Transverse colon (tissue), 4 donors: ENCODE results near the gene VSTM4. TPM values are rescaled to one million over a fixed set of nuclear protein-coding genes. Genes with fewer than 3 reads are reported as not detected.

ENCODE experiments used
- DNase-seq: peaks from one replicate; pipeline ENCODE4 v3.0.0-alpha.2; 2019
- H3K27ac ChIP-seq, 4 donors: fragments of 200-600 bp; sonication (generic); 2 replicates each; pipeline ENCODE4 v1.5.1; 2016 to 2018; ENCODE audit warnings: inconsistent platforms in 4 of 4
- H3K27me3 ChIP-seq: fragments of 200-600 bp; sonication (generic); 2 replicates; pipeline ENCODE4 v1.5.1; 2017; ENCODE audit warnings: inconsistent platforms
- H3K36me3 ChIP-seq, 4 donors: fragments of 200-600 bp; sonication (generic); 2 replicates each; pipeline ENCODE4 v1.5.1; 2017 to 2019; ENCODE audit warnings: inconsistent platforms in 4 of 4
- H3K4me1 ChIP-seq, 4 donors: fragments of 200-600 bp; sonication (generic); 2 replicates each; pipeline ENCODE4 v1.5.1; 2017 to 2020; ENCODE audit warnings: inconsistent platforms in 4 of 4
- H3K4me3 ChIP-seq, 4 donors: fragments of 200-600 bp; sonication (generic); 1 replicate in 1 of 4; 2 replicates in 3 of 4; pipeline versions ENCODE4 v1.5.1 to v1.6.1; 2017 to 2019; ENCODE audit warnings: inconsistent platforms in 4 of 4
- H3K9me3 ChIP-seq, 2 donors: fragments of 200-600 bp; sonication (generic); 2 replicates each; pipeline ENCODE4 v1.5.1; 2017 to 2019; ENCODE audit warnings: inconsistent platforms in 2 of 2
- CTCF ChIP-seq, 5 experiments: fragments of 200-600 bp in 3 of 5; fragments of 450-650 bp in 2 of 5; sonication (generic) in 3 of 5; IDR thresholded peaks; 1 replicate in 2 of 5; 2 replicates in 3 of 5; pipeline ENCODE4 v1.5.1; 2016 to 2017; ENCODE audit warnings: antibody characterized with exemption in 5 of 5, inconsistent platforms in 3 of 5, mild to moderate bottlenecking in 2 of 5, moderate library complexity in 1 of 5
- EP300 ChIP-seq: sonication (generic); formaldehyde crosslinking; IDR thresholded peaks from one replicate; pipeline ENCODE4 v1.6.1; 2017; ENCODE audit warnings: antibody characterized with exemption, low read depth
- POLR2A ChIP-seq: fragments of 450-650 bp; IDR thresholded peaks from one replicate; pipeline ENCODE4 v1.6.1; 2016; ENCODE audit warnings: antibody characterized with exemption, mild to moderate bottlenecking, moderate library complexity
- POLR2AphosphoS5 ChIP-seq, 3 donors: sonication (generic); formaldehyde crosslinking; IDR thresholded peaks; one replicate each; pipeline ENCODE4 v1.6.1; 2016; ENCODE audit warnings: antibody characterized with exemption in 3 of 3
- WGBS, 2 donors: methylation state at CpG; one replicate each; pipeline ENCODE4 v1.1.5; 2018; ENCODE audit warnings: low coverage in 1 of 2; 5-methylcytosine and 5-hydroxymethylcytosine counted together
- in situ Hi-C, 4 donors: fragments of 200-750 bp; cut with MboI; loops; one replicate each; pipeline versions ENCODE4 v1.15.0 to v1.15.1; 2017; ENCODE audit warnings: low sequenced_read_pairs in 3 of 4, low pct_ligation_motif_present in 1 of 4, low pct_unique_long_range_greater_than_20kb in 1 of 4
- intact Hi-C: fragments of 100-400 bp; cut with DNase I; formaldehyde crosslinking; loops from one replicate; pipeline ENCODE4 v1.15.1; 2023; ENCODE audit warnings: low total_unique reads
- total RNA-seq, 4 donors: library from RNA; depleted of rRNA; stranded (reverse); fragments of >200 nt; gene quantifications; one replicate each; pipeline ENCODE4 v1.1.0, GENCODE V29; 2016

The VSTM4 gene
- total RNA-seq, 4 donors from 2014 or later, result 2.2 to 6.0 (median 3.9) TPM

GRCh38 chr10:49131507-49132361 is 16.4 kb upstream of the VSTM4 start:
- no peak for DNase-seq
- no peaks in the 10 kb centered on the region for H3K27me3 ChIP-seq
- in situ Hi-C loops (no loop called here), intact Hi-C loops (no loop called here)
- H3K27ac ChIP-seq, result no peak overlapping the region
- TF ChIP-seq POLR2AphosphoS5 (IDR thresholded peaks at IDR 0.05) (no peak), CTCF (IDR thresholded peaks at IDR 0.05) (no peak), POLR2A (no peak), EP300 (no peak)
- WGBS, 2 donors, result 77% methylated on average over 19 of the region's 37 CpGs; no CpG with 5 or more reads in 1 of the 2 donors
- no peaks in the 10 kb centered on the region for H3K36me3 ChIP-seq
- H3K4me3 ChIP-seq, result no peak overlapping the region
- no peaks in the 10 kb centered on the region for H3K4me1 ChIP-seq
- H3K9me3 ChIP-seq, result no peaks in the 10 kb centered on the region

- intact Hi-C loops, result no loop called here
- Histone ChIP-seq H3K27ac (no peak overlapping the region), H3K27me3 (no peaks in the 10 kb centered on the region), H3K4me3 (no peak overlapping the region), H3K9me3 (no peaks in the 10 kb centered on the region), H3K36me3 (no peaks in the 10 kb centered on the region), H3K4me1 (no peaks in the 10 kb centered on the region)
- WGBS, 2 donors, result 94% methylated on average over 1 of the region's 1 CpG; no CpG with 5 or more reads in 1 of the 2 donors
- TF ChIP-seq EP300, result no peak
- TF ChIP-seq POLR2AphosphoS5 (IDR thresholded peaks at IDR 0.05), result no peak
- no peak for TF ChIP-seq POLR2A
- no peak for TF ChIP-seq CTCF (IDR thresholded peaks at IDR 0.05)
- in situ Hi-C loops, result no loop called here
- DNase-seq, result no peak
These were observed 14.1 kb upstream of the VSTM4 start for GRCh38 chr10:49129376-49129775.

- in situ Hi-C loops, result no loop called here
- H3K9me3 ChIP-seq, result no peaks in the 10 kb centered on the region
- H3K27ac ChIP-seq, result no peak overlapping the region
- no peak for DNase-seq
- no peaks in the 10 kb centered on the region for H3K36me3 ChIP-seq
- no peaks in the 10 kb centered on the region for H3K27me3 ChIP-seq
- intact Hi-C loops, result loop anchor here (1.0 kb wide), 1 partner anchor 32 kb away; no protein-coding TSS in a partner anchor
- TF ChIP-seq POLR2A (no peak), POLR2AphosphoS5 (IDR thresholded peaks at IDR 0.05) (no peak), CTCF (IDR thresholded peaks at IDR 0.05) (no peak), EP300 (no peak)
- H3K4me3 ChIP-seq, result no peak overlapping the region
- no peaks in the 10 kb centered on the region for H3K4me1 ChIP-seq
- WGBS, 2 donors, result 72 to 73% methylated on average over 4 of the region's 4 CpGs
These were observed 13.5 kb upstream of the VSTM4 start for GRCh38 chr10:49128854-49129253.

- no peaks in the 10 kb centered on the region for H3K9me3 ChIP-seq
- in situ Hi-C loops (no loop called here), intact Hi-C loops (no loop called here)
These were observed 8.9 kb upstream of the VSTM4 start for GRCh38 chr10:49123981-49124950.

More at GRCh38 chr10:49123981-49124950, 8.9 kb upstream of the VSTM4 start:
- no peaks in the 10 kb centered on the region for H3K4me1 ChIP-seq
- TF ChIP-seq POLR2A, result no peak
- WGBS, 2 donors, result 80 to 86% methylated on average over 6 to 7 of the region's 7 CpGs
- no peak overlapping the region for H3K4me3 ChIP-seq
- H3K27me3 ChIP-seq, result no peaks in the 10 kb centered on the region
- no peaks in the 10 kb centered on the region for H3K36me3 ChIP-seq
- H3K27ac ChIP-seq, result no peak overlapping the region
- no peak for DNase-seq
